ENCODE data around the gene STRN. TPM values are rescaled to one million over a fixed set of nuclear protein-coding genes. Genes with fewer than 3 reads are reported as not detected.

Gene STRN
- total RNA-seq, 2 experiments from 2014 or later, result 20.4 to 20.8 TPM

DNA sequence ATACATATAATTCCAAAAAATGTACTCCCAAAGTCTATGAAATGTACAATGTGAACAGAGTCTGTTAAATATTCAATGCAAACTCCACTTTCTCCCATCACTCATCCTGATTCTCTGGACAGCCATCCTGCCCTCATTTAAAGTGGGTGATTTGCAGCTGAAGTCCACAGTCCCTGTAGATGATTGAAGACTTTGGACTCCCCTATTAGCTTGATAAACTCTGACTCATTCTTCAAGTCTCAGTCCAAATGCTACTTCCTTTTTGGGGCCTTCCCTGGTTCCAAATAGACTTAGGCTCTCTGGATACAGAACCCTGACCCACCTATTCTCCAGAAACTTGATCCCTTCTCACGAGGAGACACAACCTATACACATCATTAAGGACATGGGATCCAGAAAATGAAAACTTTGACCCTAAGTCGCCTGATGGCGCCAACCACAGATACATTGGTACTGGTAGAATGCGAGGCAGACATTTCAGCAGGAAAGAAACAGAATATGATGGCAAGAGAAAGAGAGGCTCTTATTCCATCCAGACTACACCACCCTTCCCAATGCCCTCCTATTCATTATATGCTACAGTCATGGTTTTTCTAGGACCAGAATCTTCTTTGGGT is 147.1 kb downstream of the STRN start:
- ChIA-PET CTCF (no interaction called here), POLR2A (no interaction called here)
- Mint-ChIP-seq H3K27ac (no peak overlapping the region), H3K27me3 (peaks cover under 1% of the 10 kb centered on the region), H3K36me3 (ENCODE audit: low read depth) (no peaks in the 10 kb centered on the region), H3K4me1 (ENCODE audit: low read depth) (no peaks in the 10 kb centered on the region), H3K9me3 (no peaks in the 10 kb centered on the region), H3K4me3 (no peak overlapping the region)
- Histone ChIP-seq H3K27ac (ENCODE audit: low read depth in 1 of 2, low read length in 2 of 2) (no peak overlapping the region), H3K4me1 (ENCODE audit: insufficient read depth, low read length) (no peaks in the 10 kb centered on the region), H3K27me3 (ENCODE audit: control insufficient read depth in 1 of 2, insufficient read depth in 2 of 2, low read length in 2 of 2) (no peaks in the 10 kb centered on the region), H3K36me3 (ENCODE audit: insufficient read depth, low read length) (no peaks in the 10 kb centered on the region), H3K9me3 (ENCODE audit: control insufficient read depth in 1 of 2, insufficient read depth in 1 of 2, low read length in 2 of 2) (no peaks in the 10 kb centered on the region), H3K4me3 (ENCODE audit: low read length) (no peak overlapping the region)
- no peak for ATAC-seq (ENCODE audit: poor library complexity)
- TF ChIP-seq, protein P1, sequence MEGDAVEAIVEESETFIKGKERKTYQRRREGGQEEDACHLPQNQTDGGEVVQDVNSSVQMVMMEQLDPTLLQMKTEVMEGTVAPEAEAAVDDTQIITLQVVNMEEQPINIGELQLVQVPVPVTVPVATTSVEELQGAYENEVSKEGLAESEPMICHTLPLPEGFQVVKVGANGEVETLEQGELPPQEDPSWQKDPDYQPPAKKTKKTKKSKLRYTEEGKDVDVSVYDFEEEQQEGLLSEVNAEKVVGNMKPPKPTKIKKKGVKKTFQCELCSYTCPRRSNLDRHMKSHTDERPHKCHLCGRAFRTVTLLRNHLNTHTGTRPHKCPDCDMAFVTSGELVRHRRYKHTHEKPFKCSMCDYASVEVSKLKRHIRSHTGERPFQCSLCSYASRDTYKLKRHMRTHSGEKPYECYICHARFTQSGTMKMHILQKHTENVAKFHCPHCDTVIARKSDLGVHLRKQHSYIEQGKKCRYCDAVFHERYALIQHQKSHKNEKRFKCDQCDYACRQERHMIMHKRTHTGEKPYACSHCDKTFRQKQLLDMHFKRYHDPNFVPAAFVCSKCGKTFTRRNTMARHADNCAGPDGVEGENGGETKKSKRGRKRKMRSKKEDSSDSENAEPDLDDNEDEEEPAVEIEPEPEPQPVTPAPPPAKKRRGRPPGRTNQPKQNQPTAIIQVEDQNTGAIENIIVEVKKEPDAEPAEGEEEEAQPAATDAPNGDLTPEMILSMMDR (IDR thresholded peaks at IDR 0.05), result no peak
- intact Hi-C loops (cut with DNase I, micrococcal nuclease), result no loop called here
- no peak for DNase-seq

DNA sequence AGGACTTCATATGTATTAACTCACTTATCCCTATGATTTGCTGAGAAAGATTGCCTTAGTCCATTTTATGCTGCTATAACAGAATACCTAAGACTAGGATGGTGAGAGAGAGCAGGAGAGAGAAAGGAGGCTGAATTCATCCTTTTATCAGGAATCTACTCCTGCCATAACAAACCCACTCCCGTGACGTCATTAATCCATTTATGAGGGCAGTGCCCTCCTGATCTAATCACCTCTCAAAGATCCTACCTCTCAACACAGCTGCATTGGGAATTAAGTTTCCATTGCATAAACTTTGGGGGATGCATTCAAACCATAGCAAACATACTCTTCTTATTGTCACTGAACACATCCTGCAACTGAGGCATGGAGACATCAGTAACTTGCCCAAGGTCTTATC is 147.8 kb downstream of the STRN start:
- Histone ChIP-seq H3K36me3 (ENCODE audit: insufficient read depth, low read length) (no peaks in the 10 kb centered on the region), H3K4me1 (ENCODE audit: insufficient read depth, low read length) (no peaks in the 10 kb centered on the region), H3K27me3 (ENCODE audit: control insufficient read depth in 1 of 2, insufficient read depth in 2 of 2, low read length in 2 of 2) (no peaks in the 10 kb centered on the region), H3K9me3 (ENCODE audit: control insufficient read depth in 1 of 2, insufficient read depth in 1 of 2, low read length in 2 of 2) (no peaks in the 10 kb centered on the region), H3K27ac (ENCODE audit: low read depth in 1 of 2, low read length in 2 of 2) (no peak overlapping the region), H3K4me3 (ENCODE audit: low read length) (no peak overlapping the region)
- no peak for DNase-seq
- Mint-ChIP-seq H3K27ac (no peak overlapping the region), H3K4me3 (no peak overlapping the region), H3K4me1 (ENCODE audit: low read depth) (no peaks in the 10 kb centered on the region), H3K9me3 (no peaks in the 10 kb centered on the region), H3K27me3 (no peaks in the 10 kb centered on the region), H3K36me3 (ENCODE audit: low read depth) (no peaks in the 10 kb centered on the region)
- CTCF ChIA-PET, result no interaction called here
- ATAC-seq (ENCODE audit: poor library complexity), result no peak
- intact Hi-C loops (cut with DNase I, micrococcal nuclease), result no loop called here
- POLR2A ChIA-PET, result no interaction called here
- TF ChIP-seq, protein P1 (IDR thresholded peaks at IDR 0.05), result no peak

DNA sequence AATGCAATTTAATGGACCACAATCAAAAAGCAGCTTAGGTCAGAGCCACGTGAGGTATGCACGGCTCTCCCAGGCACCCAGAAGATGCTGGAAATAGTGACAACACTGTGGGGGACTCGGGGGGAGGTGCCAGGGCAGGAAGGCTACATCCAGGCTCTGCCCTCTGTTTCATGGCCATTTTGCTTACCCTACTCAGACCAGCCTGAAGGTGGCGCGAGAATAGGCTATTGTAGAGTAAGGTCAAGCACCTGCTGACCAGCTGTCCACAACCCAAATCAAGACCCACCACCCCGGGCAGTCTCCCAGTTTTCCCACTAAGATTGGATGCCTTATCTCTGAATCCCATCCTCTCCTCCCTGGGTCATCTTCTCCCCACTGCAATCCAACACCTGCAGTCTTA is 154.1 kb downstream of the STRN start:
- no peaks in the 10 kb centered on the region for H3K9me3 ChIP-seq (ENCODE audit: control insufficient read depth in 1 of 2, insufficient read depth in 1 of 2, low read length in 2 of 2)
- no peaks in the 10 kb centered on the region for H3K9me3 Mint-ChIP-seq
- POLR2A ChIA-PET, result no interaction called here

More for the DNA sequence above, 154.1 kb downstream of the STRN start:
- Mint-ChIP-seq H3K4me3 (no peak overlapping the region), H3K27ac (no peak overlapping the region), H3K36me3 (ENCODE audit: low read depth) (no peaks in the 10 kb centered on the region), H3K27me3 (no peaks in the 10 kb centered on the region), H3K4me1 (ENCODE audit: low read depth) (no peaks in the 10 kb centered on the region)
- H3K4me1 ChIP-seq (ENCODE audit: insufficient read depth, low read length), result no peaks in the 10 kb centered on the region
- TF ChIP-seq, protein P1 (IDR thresholded peaks at IDR 0.05), result no peak
- H3K36me3 ChIP-seq (ENCODE audit: insufficient read depth, low read length), result no peaks in the 10 kb centered on the region
- intact Hi-C loops (cut with DNase I, micrococcal nuclease), result no loop called here
- ATAC-seq (ENCODE audit: poor library complexity), result no peak
- H3K27me3 ChIP-seq (ENCODE audit: control insufficient read depth in 1 of 2, insufficient read depth in 2 of 2, low read length in 2 of 2), result no peaks in the 10 kb centered on the region
- CTCF ChIA-PET, result no interaction called here
- DNase-seq, result no peak
- no peak overlapping the region for H3K27ac ChIP-seq (ENCODE audit: low read depth in 1 of 2, low read length in 2 of 2)
- no peak overlapping the region for H3K4me3 ChIP-seq (ENCODE audit: low read length)

Measured in CD4-positive, alpha-beta T cell (primary cell).